H4 (cell line): Measurements from ENCODE around the gene DSG1. TPM values are rescaled to one million over a fixed set of nuclear protein-coding genes. Genes with fewer than 3 reads are reported as not detected.
"Not testable (repeated sequence)": the region's sequence is repeated elsewhere in the genome, so short reads cannot be mapped to it uniquely, and the experiment has no call there.

Experiments used
- DNase-seq: peaks from one replicate; pipeline ENCODE4 v3.0.0-alpha.2; 2015; ENCODE audit warnings: low spot score
- total RNA-seq: library from RNA; depleted of rRNA; stranded (reverse); fragments of >200 nt; shearing (Covaris generic); gene quantifications from 2 replicates; pipeline ENCODE4 v1.2.3, GENCODE V29; 2014

DSG1 gene
- total RNA-seq, 1 experiment from 2014 or later, result not detected

GRCh38 chr18:31343454-31343853, 25.5 kb downstream of the DSG1 start:
- no peak for DNase-seq

GRCh38 chr18:31353336-31353735, 35.4 kb downstream of the DSG1 start:
- DNase-seq, result not testable (repeated sequence)

- no peak for DNase-seq
Observed at GRCh38 chr18:31354990-31355389, 37.0 kb downstream of the DSG1 start.

- DNase-seq, result no peak
Observed at GRCh38 chr18:31356025-31356424, 38.1 kb downstream of the DSG1 start.

- no peak for DNase-seq
Observed at GRCh38 chr18:31364190-31364589, 46.2 kb downstream of the DSG1 start.

GRCh38 chr18:31369478-31369877, 51.5 kb downstream of the DSG1 start:
- DNase-seq, result no peak

GRCh38 chr18:31371989-31372388, 54.0 kb downstream of the DSG1 start:
- DNase-seq, result no peak

DNA sequence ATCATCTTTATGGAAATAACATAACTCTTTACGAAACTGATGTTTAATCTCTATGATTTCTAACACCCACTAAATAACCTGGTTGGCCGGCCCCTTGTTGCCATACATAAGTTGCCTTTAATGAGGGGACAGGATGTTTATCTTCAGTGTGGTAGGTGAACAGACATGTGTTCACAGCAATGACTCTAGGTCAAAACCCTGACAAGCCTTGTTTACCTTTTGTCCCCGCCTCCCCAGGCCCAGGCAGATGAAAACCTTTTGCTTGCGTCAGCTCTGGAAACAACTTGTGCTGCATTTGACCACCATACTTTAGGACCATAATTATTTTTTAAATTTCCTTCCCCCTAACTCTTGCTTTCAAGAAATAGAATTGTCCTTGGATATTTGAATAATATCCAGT, 55.7 kb downstream of the DSG1 start:
- DNase-seq, result no peak

GRCh38 chr18:31376477-31376876, 58.5 kb downstream of the DSG1 start, which contains the start of gene DSG4:
TSS of gene DSG4 (plus strand) at chr18:31376777. CDS start at chr18:31376912, 135 bp downstream.
- DNase-seq, result no peak

DNA sequence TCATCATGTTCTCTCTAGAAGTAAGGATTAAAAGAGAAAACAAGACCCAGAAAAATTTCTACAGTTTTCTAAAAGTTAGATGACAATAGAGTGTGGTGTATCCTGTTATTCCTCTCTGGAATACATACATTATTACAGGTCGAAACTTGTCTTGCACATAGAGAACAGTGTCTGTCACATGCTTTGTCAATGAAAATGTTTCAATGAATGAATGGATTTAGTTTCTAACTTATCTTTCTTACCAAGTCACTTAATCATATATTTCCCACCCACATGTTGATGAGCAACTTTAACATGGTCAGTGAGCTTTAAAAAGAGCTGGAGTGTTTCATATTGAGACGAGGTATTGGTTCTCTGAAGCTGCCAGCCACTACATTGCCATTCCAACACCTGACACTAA, 63.0 kb downstream of the DSG1 start:
- DNase-seq, result no peak

DNA sequence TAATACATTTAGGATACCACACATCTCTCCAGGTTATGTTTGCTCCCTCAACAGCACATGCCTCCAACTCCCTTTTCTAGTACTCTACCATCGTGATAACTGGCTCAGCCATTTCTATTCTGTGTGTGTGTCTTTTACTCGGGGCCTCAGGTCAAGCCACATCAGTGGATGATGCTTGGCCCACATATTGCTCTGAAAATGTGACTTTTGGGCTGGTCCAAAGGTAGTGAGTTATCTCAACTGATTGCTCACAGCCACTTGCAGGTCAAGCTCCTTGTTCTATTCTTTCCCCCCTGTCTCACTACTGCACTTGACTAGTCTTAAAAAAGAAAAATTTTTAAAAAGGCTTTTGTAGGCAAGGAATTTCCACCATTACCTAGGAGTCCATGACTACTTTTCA, 64.1 kb downstream of the DSG1 start:
- DNase-seq, result no peak

DNA sequence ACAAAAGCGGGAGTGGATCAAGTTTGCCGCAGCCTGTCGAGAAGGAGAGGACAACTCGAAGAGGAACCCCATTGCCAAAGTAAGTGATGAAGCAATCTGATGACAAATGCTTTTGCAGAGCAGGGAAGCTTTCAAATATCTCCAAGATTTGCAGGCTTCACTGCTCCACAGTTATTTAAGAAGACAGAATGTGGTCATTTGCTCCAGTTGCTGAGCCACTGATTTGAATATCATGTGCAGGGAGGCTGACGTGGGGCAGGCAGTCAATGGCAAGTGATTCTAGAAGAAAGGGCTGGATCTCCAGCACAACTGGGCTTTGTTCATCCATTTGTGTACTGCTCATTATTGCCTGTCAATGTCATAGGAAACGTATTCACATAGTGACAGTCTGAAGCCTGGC, 68.8 kb downstream of the DSG1 start:
- no peak for DNase-seq

DNA sequence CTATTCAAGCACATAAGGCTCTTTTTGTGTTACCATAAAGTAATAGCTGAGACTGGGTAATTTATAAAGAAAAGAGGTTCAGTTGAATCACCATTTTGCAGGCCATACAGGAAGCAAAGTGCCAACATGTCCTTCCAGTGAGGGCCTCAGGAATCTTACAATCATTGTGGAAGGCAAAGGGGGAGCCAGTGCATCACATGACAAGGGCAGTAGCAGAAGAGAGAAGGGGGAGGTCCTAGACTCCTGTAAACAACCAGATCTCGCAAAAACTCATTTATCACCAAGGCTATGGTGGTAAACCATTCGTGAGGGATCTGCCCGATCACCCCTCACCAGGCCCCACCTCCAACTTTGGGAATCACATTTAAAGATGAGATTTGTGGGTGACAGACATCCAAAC, 75.3 kb downstream of the DSG1 start:
- DNase-seq, result no peak

GRCh38 chr18:31396796-31397612, 79.0 kb downstream of the DSG1 start:
- DNase-seq, result no peak

DNA sequence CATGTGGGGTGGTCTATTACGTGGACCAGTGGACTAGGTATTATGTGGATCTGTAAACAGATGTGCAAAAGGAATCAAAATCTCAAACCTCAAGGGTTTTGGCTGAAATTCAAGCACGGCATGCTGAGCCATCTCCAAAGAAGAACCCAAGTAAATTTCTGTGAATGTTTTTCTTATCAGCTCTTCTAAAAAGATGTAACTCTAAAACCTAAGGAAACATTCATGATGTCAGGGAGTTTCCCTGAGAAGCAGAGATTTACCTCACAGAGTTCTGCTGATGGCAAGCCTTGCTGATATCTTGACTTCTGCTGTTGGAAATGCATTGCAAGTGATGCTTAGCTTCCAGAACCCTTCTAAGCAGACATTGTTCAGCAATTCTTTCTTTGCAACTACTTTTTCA, 80.2 kb downstream of the DSG1 start:
- DNase-seq, result no peak

DNA sequence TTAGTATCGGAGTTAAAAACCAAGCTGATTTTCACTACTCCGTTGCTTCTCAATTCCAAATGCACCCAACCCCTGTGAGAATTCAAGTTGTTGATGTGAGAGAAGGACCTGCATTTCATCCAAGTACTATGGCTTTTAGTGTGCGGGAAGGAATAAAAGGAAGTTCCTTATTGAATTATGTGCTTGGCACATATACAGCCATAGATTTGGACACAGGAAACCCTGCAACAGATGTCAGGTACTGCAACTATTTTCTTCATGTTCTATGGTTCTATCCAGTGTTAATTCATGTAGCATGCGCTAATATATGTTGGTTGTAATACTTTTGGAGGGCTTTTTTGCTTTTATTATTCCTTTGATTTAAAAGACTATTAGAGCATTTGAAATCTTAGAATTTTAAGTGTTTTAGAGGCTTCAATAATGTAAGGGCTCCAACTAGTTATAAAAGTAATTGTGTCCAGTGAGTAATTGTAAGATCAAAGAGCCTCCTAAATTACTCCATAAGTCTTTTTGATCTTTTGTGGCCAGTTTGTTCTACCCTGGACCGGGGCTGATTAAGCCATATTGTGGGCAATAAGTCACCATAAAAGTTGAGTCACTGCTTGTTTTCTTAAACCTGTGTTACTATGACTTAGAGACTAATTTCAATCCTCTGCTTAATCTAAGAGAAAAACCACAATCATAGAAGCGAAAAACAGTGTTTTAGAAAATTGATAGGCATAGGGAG, 81.5 kb downstream of the DSG1 start:
- DNase-seq, result peak; percentile 38

DNA sequence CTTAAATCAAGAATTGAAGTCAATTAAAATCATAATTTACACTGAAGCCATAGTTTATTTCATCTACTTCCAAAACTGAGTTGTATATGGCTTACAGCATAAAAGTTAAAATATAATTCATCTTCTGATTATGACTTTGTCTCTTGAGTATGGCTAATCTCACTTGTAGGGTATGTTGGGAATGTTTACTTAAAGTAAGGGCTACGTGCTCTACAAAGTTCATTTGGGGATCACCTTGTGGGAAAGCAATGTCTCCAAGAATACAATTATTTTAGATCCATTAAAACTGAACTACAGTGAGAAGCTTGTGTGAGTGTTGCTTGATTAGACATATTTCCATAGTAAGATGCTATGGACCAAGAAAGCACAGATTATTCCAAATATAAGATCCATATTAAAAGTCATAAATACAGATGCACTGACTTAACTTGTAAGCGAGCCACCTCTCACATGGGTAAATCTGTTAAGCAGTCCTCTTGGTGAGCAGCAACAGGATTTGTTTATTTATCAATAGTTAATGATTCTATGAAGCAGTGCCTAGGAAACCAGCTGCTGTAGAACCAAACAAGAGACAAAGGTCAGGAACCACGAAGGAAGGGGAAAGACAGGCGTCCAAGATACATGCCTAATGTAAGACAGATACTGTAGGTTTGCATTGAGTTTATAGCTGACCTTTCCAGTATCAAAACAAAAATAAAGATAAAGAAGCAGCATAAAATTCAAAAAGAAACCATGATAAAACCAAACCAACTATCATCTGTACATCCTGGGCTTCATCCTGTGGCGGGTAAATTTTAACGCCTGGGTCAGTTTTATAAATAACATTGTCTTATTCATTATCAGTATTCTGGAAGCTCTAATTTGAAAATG, 83.4 kb downstream of the DSG1 start:
- DNase-seq, result no peak

DNA sequence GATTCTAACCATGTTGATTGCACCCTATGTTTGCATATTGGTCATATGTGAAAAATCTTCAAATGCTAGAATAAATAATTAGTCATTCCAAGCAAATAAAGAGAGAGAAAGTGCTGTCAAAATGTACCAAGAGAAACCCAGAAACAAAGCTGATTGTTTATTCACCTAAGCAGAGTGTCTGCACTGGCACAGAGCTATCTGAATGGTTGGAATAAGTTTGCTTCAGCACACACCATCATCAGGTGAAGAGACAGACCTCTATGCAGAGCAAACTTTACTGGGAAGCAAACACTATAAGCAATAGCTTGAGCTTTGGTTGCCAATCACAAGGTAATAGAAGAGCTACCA, 84.0 kb downstream of the DSG1 start:
- DNase-seq, result no peak

DNA sequence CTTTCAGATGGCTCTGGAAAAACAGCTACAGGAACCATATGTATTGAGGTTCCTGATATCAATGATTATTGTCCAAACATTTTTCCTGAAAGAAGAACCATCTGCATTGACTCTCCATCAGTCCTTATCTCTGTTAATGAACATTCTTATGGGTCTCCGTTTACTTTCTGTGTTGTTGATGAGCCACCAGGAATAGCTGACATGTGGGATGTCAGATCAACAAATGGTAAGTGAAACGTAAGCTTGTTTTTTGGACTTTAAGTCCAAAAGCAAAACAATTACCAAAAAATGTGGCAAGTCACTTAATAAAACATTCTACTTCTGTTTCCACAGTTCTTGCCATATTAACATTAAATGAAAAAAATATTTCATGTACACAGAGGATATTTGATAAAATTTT, 85.4 kb downstream of the DSG1 start:
- no peak for DNase-seq
